HG02678 (cell line): Measurements from ENCODE around the gene VANGL1.

Source experiments
- ATAC-seq: cut with Tn5 transposase; IDR thresholded peaks from one replicate; pipeline ENCODE4 v1.9.1; 2021; ENCODE audit warnings: mild to moderate bottlenecking, moderate library complexity; ENCODE audit not compliant: unreplicated experiment

VANGL1 gene

GRCh38 chr1:115643666-115644065 lies 1.9 kb downstream of the VANGL1 start:
- ATAC-seq, result no peak

GRCh38 chr1:115644109-115644508 lies 2.3 kb downstream of the VANGL1 start:
- no peak for ATAC-seq

- ATAC-seq, result no peak
Measured at GRCh38 chr1:115647047-115647446, 5.3 kb downstream of the VANGL1 start.

GRCh38 chr1:115647507-115647906 lies 5.7 kb downstream of the VANGL1 start:
- ATAC-seq, result no peak

- no peak for ATAC-seq
Measured at GRCh38 chr1:115647919-115648650, 6.3 kb downstream of the VANGL1 start.

- ATAC-seq, result peak; percentile 91
Measured at GRCh38 chr1:115648717-115649691, 7.2 kb downstream of the VANGL1 start.

GRCh38 chr1:115649964-115650363 lies 8.2 kb downstream of the VANGL1 start:
- ATAC-seq, result no peak

- no peak for ATAC-seq
Measured at GRCh38 chr1:115650961-115651360, 9.2 kb downstream of the VANGL1 start.

GRCh38 chr1:115651391-115651790 lies 9.6 kb downstream of the VANGL1 start:
- no peak for ATAC-seq

- ATAC-seq, result no peak
Measured at GRCh38 chr1:115652236-115652788, 10.5 kb downstream of the VANGL1 start.

GRCh38 chr1:115654125-115654524 lies 12.4 kb downstream of the VANGL1 start:
- no peak for ATAC-seq

- ATAC-seq, result peak; percentile 33
Measured at GRCh38 chr1:115654663-115655305, 13.0 kb downstream of the VANGL1 start.

GRCh38 chr1:115655306-115655663 lies 13.5 kb downstream of the VANGL1 start:
- peak; percentile 53 for ATAC-seq

GRCh38 chr1:115655916-115656315 lies 14.1 kb downstream of the VANGL1 start:
- no peak for ATAC-seq

GRCh38 chr1:115656461-115657077 lies 14.8 kb downstream of the VANGL1 start:
- no peak for ATAC-seq

GRCh38 chr1:115658646-115659045 lies 16.9 kb downstream of the VANGL1 start:
- ATAC-seq, result no peak

GRCh38 chr1:115660151-115660550 lies 18.4 kb downstream of the VANGL1 start:
- no peak for ATAC-seq

- no peak for ATAC-seq
Measured at GRCh38 chr1:115661157-115661556, 19.4 kb downstream of the VANGL1 start.

- ATAC-seq, result no peak
Measured at GRCh38 chr1:115665319-115666096, 23.7 kb downstream of the VANGL1 start.

GRCh38 chr1:115666206-115666605 lies 24.4 kb downstream of the VANGL1 start:
- ATAC-seq, result no peak
